Measurements from ENCODE around the gene ZSWIM1. TPM values are rescaled to one million over a fixed set of nuclear protein-coding genes. Genes with fewer than 3 reads are reported as not detected.

ZSWIM1 gene
- total RNA-seq, 1 donor from 2014 or later: 17.3 TPM

DNA sequence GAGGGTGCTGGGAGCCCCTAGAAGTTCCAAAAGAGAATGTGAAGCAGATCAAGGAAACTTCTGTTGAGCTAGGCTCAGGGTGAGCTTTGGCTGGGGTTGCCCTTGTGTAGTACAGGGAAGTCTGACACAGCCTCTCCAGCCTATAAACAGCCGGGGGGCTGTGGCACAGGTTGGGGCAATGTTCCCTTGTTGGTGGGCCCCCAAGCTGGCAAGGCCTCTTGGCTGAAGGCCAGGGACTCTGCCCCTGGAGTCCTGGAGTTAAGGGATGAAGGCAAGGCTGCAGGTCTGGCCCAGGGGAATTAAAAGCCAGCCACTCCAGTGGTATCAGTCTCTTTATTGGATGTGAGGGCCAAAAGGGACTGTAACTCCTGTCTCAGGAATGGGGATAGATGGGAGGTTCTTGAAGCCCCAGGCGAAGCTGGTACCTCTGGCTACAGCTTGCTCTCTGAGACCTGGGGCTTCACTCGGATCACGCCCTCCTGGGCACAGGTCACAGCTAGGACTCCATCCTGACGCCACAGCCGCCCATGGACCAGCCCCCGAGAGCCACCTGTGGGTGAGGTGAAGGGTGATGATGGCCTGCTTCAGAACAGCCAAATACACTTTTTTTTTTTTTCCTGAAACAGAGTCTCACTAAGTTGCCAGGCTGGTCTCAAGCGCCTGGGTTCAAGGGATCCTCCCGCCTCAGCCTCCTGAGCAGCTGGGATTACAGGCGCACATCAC lies 39.5 kb upstream of the ZSWIM1 start:
- peaks cover 9% of the 10 kb centered on the region for H3K4me1 Mint-ChIP-seq (ENCODE audit: unreplicated experiment)
- no peak for DNase-seq (ENCODE audit: extremely low spot score, unreplicated experiment)
- TF ChIP-seq, protein P1, sequence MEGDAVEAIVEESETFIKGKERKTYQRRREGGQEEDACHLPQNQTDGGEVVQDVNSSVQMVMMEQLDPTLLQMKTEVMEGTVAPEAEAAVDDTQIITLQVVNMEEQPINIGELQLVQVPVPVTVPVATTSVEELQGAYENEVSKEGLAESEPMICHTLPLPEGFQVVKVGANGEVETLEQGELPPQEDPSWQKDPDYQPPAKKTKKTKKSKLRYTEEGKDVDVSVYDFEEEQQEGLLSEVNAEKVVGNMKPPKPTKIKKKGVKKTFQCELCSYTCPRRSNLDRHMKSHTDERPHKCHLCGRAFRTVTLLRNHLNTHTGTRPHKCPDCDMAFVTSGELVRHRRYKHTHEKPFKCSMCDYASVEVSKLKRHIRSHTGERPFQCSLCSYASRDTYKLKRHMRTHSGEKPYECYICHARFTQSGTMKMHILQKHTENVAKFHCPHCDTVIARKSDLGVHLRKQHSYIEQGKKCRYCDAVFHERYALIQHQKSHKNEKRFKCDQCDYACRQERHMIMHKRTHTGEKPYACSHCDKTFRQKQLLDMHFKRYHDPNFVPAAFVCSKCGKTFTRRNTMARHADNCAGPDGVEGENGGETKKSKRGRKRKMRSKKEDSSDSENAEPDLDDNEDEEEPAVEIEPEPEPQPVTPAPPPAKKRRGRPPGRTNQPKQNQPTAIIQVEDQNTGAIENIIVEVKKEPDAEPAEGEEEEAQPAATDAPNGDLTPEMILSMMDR (conservative IDR thresholded peaks at IDR 0.05): no peak
- peaks cover 4% of the 10 kb centered on the region for H3K36me3 Mint-ChIP-seq
- H3K27me3 Mint-ChIP-seq: no peaks in the 10 kb centered on the region
- no peak overlapping the region for H3K27ac Mint-ChIP-seq
- H3K4me3 Mint-ChIP-seq: no peak overlapping the region
- no peaks in the 10 kb centered on the region for H3K9me3 Mint-ChIP-seq

DNA sequence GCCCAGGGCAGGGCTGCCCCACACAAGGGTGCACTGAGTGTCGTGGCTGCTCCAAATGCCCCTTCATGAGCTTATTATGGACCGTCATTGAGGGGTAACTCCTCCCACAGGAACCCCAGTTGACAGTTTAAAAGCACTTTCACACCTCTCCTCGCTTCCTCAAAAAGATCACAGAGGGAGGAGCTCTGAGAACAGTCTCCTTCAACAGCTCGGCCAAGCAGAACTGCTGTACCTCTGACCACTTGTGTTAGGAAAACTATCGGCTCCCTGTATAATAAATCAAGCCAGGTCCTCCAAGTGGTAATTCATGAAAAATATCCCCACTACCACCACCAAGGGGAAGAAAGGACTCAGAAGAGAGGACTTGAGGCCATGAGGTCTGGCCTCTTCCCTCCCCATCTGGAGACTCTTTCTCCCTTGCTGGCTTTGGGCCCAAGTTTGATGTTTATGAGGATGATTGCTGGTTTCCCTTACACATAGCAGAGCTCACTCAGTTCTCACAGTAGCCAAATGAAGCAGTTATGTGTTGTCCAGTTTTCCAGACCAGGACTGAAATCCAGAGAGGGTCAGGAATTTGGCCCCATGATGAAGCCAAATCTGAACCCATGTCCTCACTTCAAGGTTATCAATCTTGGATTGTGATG lies 38.7 kb upstream of the ZSWIM1 start:
- no peak for DNase-seq (ENCODE audit: extremely low spot score, unreplicated experiment)
- TF ChIP-seq, protein P1 (conservative IDR thresholded peaks at IDR 0.05): no peak
- Mint-ChIP-seq H3K36me3 (peaks cover 4% of the 10 kb centered on the region), H3K4me3 (no peak overlapping the region), H3K27ac (no peak overlapping the region), H3K4me1 (ENCODE audit: unreplicated experiment) (peaks cover 2% of the 10 kb centered on the region), H3K27me3 (no peaks in the 10 kb centered on the region), H3K9me3 (no peaks in the 10 kb centered on the region)

- TF ChIP-seq, protein P1 (conservative IDR thresholded peaks at IDR 0.05): no peak
These were observed 37.5 kb upstream of the ZSWIM1 start for GRCh38 chr20:45843506-45843905.

GRCh38 chr20:45845452-45845851 lies 35.6 kb upstream of the ZSWIM1 start:
- H3K4me3 Mint-ChIP-seq: no peak overlapping the region

More at GRCh38 chr20:45843506-45843905, 37.5 kb upstream of the ZSWIM1 start:
- Mint-ChIP-seq H3K36me3 (peaks cover 4% of the 10 kb centered on the region), H3K27me3 (no peaks in the 10 kb centered on the region), H3K4me1 (ENCODE audit: unreplicated experiment) (no peaks in the 10 kb centered on the region), H3K9me3 (no peaks in the 10 kb centered on the region), H3K27ac (no peak overlapping the region), H3K4me3 (no peak overlapping the region)
- DNase-seq (ENCODE audit: extremely low spot score, unreplicated experiment): no peak

GRCh38 chr20:45848421-45848820 lies 32.6 kb upstream of the ZSWIM1 start:
- Mint-ChIP-seq H3K27ac (no peak overlapping the region), H3K27me3 (no peaks in the 10 kb centered on the region), H3K4me1 (ENCODE audit: unreplicated experiment) (no peaks in the 10 kb centered on the region), H3K4me3 (no peak overlapping the region), H3K36me3 (peaks cover 4% of the 10 kb centered on the region), H3K9me3 (no peaks in the 10 kb centered on the region)
- no peak for DNase-seq (ENCODE audit: extremely low spot score, unreplicated experiment)
- TF ChIP-seq, protein P1 (conservative IDR thresholded peaks at IDR 0.05): no peak

More at GRCh38 chr20:45845452-45845851, 35.6 kb upstream of the ZSWIM1 start:
- TF ChIP-seq, protein P1 (conservative IDR thresholded peaks at IDR 0.05): no peak
- Mint-ChIP-seq H3K36me3 (peaks cover 4% of the 10 kb centered on the region), H3K4me1 (ENCODE audit: unreplicated experiment) (no peaks in the 10 kb centered on the region), H3K9me3 (no peaks in the 10 kb centered on the region), H3K27me3 (no peaks in the 10 kb centered on the region), H3K27ac (no peak overlapping the region)
- no peak for DNase-seq (ENCODE audit: extremely low spot score, unreplicated experiment)
